ENCODE results near the gene BTBD9.

The BTBD9 gene

DNA sequence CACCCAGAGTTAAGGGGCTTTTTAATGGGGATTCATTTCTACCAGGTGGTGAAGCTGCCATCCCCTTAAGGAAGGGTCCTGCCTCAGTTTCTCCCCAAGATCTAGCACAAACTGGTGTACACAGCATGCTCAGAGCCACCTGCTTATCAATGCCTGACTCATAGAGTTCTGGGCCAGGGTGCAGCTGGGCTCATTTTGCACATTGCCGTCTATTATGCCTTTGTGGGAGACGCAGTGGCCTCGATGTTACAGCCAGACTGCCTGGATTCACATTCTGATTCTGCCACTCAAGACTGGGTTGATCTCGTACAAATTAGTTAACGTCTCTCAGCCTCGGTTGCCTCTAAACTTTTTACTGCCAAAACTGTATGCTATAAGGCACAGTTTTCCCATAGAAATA, 454.5 kb downstream of the BTBD9 start:
- H3K4me3 ChIP-seq (ENCODE audit: low read depth, low read length) = no peak overlapping the region
- in situ Hi-C loops (cut with HindIII; ENCODE audit: low sequenced_read_pairs) = loop anchor here (5.0 kb wide), 1 partner anchor 33 kb away; no protein-coding TSS in a partner anchor
- no peak for DNase-seq (ENCODE audit: low read depth)
- TF ChIP-seq CTCF (IDR thresholded peaks at IDR 0.05; ENCODE audit: low read depth, low read length, missing control alignments) = no peak

DNA sequence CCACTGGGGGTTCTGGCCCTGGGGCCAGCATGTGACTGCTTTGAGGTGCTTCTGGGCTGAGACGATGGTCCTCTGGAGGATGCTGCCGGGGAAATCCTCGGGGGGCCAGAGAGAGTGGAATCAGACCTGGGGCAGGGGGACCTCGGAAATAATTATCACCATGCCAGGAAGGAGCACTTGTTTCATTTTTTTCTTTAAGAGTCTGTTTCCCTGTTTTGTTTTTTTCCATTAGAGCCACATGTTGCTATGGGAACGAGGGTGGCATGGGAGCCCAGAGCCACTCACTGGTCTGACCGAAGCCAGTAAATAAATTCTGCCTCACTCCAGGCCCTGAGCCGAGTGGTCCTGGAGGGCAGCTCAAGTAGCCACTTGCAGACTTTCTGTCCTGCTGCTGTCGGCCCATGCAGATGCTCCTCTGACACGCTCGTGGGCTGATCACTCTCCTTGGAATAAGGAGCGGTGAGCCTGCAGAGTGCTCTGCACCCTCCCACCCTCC, 455.1 kb downstream of the BTBD9 start:
- in situ Hi-C loops (cut with HindIII; ENCODE audit: low sequenced_read_pairs) = loop anchor here (5.0 kb wide), 1 partner anchor 32 kb away; no protein-coding TSS in a partner anchor

DNA sequence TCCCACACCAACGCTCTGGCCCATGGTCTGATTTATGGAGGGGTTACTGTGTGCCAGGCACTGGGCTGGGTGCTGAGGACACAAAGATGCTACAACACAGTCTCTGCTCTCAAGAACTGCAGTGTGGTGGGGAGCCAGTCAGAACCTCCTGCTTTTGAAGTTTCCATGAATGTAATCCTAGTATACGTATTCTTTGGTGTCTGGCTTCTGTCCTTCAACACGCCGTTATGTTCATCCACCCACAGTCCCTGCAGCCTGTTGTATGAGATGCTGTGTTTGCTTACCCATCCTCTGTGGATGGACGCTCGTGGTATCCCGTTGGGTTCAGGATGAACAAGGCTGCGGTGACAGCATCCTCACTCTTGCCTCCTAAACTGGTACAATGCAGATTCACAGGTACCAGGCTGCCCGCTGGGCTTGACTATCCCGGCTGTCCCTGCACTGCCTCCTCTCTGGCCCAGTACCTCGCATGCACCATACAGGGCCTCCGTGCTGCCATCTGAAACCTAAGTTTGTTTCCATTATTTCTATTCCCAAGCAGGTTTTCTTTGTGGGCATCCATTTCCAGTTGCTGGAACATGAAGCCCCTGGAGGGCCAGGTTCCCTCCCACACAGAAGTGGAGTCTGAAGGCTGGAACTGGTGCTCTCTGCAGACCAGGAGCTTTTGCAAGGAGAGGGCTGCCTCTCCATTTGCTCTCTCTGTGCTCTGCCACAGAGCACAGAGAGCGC, 455.7 kb downstream of the BTBD9 start:
- TF ChIP-seq CTCF (IDR thresholded peaks at IDR 0.05; ENCODE audit: low read depth, low read length, missing control alignments) = no peak
- in situ Hi-C loops (cut with HindIII; ENCODE audit: low sequenced_read_pairs) = no loop called here
- DNase-seq (ENCODE audit: low read depth) = no peak
- H3K4me3 ChIP-seq (ENCODE audit: low read depth, low read length) = no peak overlapping the region

More for the DNA sequence above, 455.1 kb downstream of the BTBD9 start:
- DNase-seq (ENCODE audit: low read depth) = no peak
- H3K4me3 ChIP-seq (ENCODE audit: low read depth, low read length) = no peak overlapping the region
- no peak for TF ChIP-seq CTCF (IDR thresholded peaks at IDR 0.05; ENCODE audit: low read depth, low read length, missing control alignments)

GRCh38 chr6:38182426-38182825, 457.3 kb downstream of the BTBD9 start:
- no peak overlapping the region for H3K4me3 ChIP-seq (ENCODE audit: low read depth, low read length)
- no peak for TF ChIP-seq CTCF (IDR thresholded peaks at IDR 0.05; ENCODE audit: low read depth, low read length, missing control alignments)
- in situ Hi-C loops (cut with HindIII; ENCODE audit: low sequenced_read_pairs) = no loop called here
- no peak for DNase-seq (ENCODE audit: low read depth)

DNA sequence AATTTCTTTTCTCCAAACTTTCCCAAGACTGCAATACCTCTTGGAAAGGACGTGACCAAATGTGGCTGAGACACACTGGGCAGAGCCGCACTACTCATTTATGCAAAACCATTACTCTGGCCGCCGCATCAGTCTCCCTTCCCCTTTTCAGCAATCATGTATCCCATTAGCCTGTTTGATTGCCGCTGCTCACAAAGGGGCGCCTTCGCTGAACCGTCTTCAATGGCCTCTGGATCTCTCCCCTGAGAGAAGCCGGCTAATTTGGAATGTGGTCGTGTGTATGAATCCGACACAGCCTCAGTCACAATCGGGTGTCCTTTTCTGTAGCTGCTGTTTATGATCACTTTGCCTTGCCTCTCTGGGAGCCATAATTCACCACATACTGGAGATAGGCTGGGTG, 459.1 kb downstream of the BTBD9 start:
- no peak for TF ChIP-seq CTCF (IDR thresholded peaks at IDR 0.05; ENCODE audit: low read depth, low read length, missing control alignments)
- no peak for DNase-seq (ENCODE audit: low read depth)
- in situ Hi-C loops (cut with HindIII; ENCODE audit: low sequenced_read_pairs) = no loop called here
- no peak overlapping the region for H3K4me3 ChIP-seq (ENCODE audit: low read depth, low read length)

DNA sequence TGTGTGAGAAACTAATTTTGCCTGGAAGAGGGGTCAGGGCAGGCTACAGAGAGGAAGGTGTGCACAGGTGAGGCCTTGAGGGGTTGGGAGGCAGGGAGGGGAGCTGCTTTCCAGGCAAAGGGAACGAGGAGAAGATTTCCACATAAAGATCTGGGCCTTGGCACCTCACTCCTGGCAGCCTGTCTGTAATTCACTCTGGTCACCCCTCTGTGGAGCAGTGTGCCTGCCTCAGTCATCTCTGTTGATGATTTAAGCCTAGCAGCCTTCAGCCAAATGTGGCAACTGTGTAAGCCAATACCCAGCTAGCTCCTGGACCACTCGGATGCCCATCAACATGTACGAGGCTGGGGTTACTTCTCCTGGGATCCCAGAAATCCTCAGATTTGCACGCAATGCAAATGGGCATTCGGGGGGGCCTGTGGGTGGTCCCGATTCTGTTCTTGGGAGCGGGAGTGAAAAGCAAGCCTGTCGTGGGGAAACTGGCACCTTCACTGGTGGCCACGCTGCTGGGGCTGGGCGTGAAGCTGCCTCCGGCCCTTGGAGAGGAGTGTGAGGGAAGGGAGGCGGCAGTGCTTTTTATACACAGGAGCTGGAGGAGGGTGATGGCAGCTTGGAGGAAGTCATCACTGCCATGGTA, 459.8 kb downstream of the BTBD9 start:
- in situ Hi-C loops (cut with HindIII; ENCODE audit: low sequenced_read_pairs) = loop anchor here (5.0 kb wide), 1 partner anchor 47 kb away; no protein-coding TSS in a partner anchor
- no peak overlapping the region for H3K4me3 ChIP-seq (ENCODE audit: low read depth, low read length)
- no peak for DNase-seq (ENCODE audit: low read depth)
- no peak for TF ChIP-seq CTCF (IDR thresholded peaks at IDR 0.05; ENCODE audit: low read depth, low read length, missing control alignments)
